Astrocyte (in vitro differentiated cells and primary cell): ENCODE data around the gene TMEM132C. TPM values are rescaled to one million over a fixed set of nuclear protein-coding genes. Genes with fewer than 3 reads are reported as not detected.

ENCODE experiments used
- DNase-seq: peaks from one replicate; pipeline ENCODE4 v3.0.0-alpha.2; 2010; ENCODE audit warnings: low read depth
- FAIRE-seq: peaks from 2 replicates; lab custom pipeline; 2011; peaks lifted over from hg19 to GRCh38; lab: Jason Lieb, UNC
- H2AFZ ChIP-seq: 2 replicates; pipeline ENCODE4 v1.6.0; 2012; ENCODE audit warnings: low read depth, low read length, inconsistent platforms
- H3K27ac ChIP-seq: 2 replicates; pipeline ENCODE4 v1.5.1; 2011; ENCODE audit warnings: low read depth, low read length, inconsistent platforms
- H3K27me3 ChIP-seq: 2 replicates; pipeline ENCODE4 v1.6.0; 2011; ENCODE audit warnings: low read length, inconsistent platforms; ENCODE audit not compliant: insufficient read depth
- H3K36me3 ChIP-seq: 2 replicates; pipeline ENCODE4 v1.5.1; 2011; ENCODE audit warnings: low read length, inconsistent platforms; ENCODE audit not compliant: insufficient read depth
- H3K4me1 ChIP-seq: 2 replicates; pipeline ENCODE4 v1.5.1; 2011; ENCODE audit warnings: low read length, inconsistent platforms; ENCODE audit not compliant: insufficient read depth
- H3K4me2 ChIP-seq: 2 replicates; pipeline ENCODE4 v1.6.0; 2012; ENCODE audit warnings: low read length, inconsistent platforms
- H3K4me3 ChIP-seq: 2 replicates; pipeline ENCODE4 v1.5.1; 2011; ENCODE audit warnings: low read depth, mild to moderate bottlenecking, low read length, inconsistent platforms; ENCODE audit not compliant: insufficient read depth
- H3K79me2 ChIP-seq: 2 replicates; pipeline ENCODE4 v1.6.0; 2012; ENCODE audit warnings: mild to moderate bottlenecking, low read length, inconsistent platforms; ENCODE audit not compliant: insufficient read depth
- H3K9ac ChIP-seq: 2 replicates; pipeline ENCODE4 v1.6.0; 2012; ENCODE audit warnings: mild to moderate bottlenecking, low read length, inconsistent platforms
- H3K9me3 ChIP-seq: 2 replicates; pipeline ENCODE4 v1.5.1; 2012; ENCODE audit warnings: low read depth, mild to moderate bottlenecking, low read length, inconsistent platforms; ENCODE audit not compliant: insufficient read depth
- H4K20me1 ChIP-seq: 2 replicates; pipeline ENCODE4 v1.6.0; 2012; ENCODE audit warnings: low read length, inconsistent platforms; ENCODE audit not compliant: insufficient read depth
- H3K27ac Mint-ChIP-seq: one replicate; pipeline ENCODE4 v1.8.0; 2021; ENCODE audit warnings: mild to moderate bottlenecking, mixed read lengths; ENCODE audit not compliant: unreplicated experiment
- H3K27me3 Mint-ChIP-seq: one replicate; pipeline ENCODE4 v1.8.0; 2021; ENCODE audit warnings: low read depth, mixed read lengths; ENCODE audit not compliant: unreplicated experiment
- H3K36me3 Mint-ChIP-seq: one replicate; pipeline ENCODE4 v1.8.0; 2021; ENCODE audit warnings: low read depth, mixed read lengths; ENCODE audit not compliant: unreplicated experiment
- H3K4me1 Mint-ChIP-seq: one replicate; pipeline ENCODE4 v1.8.0; 2021; ENCODE audit warnings: low read depth, mixed read lengths; ENCODE audit not compliant: unreplicated experiment
- H3K4me3 Mint-ChIP-seq: one replicate; pipeline ENCODE4 v1.8.0; 2021; ENCODE audit warnings: mild to moderate bottlenecking, moderate library complexity, mixed read lengths; ENCODE audit not compliant: unreplicated experiment
- H3K9me3 Mint-ChIP-seq: one replicate; pipeline ENCODE4 v1.8.0; 2021; ENCODE audit warnings: mild to moderate bottlenecking, mixed read lengths; ENCODE audit not compliant: unreplicated experiment
- EZH2 ChIP-seq: IDR thresholded peaks from 2 replicates; pipeline ENCODE4 v1.6.1; 2012; ENCODE audit warnings: mild to moderate bottlenecking, low read length, inconsistent platforms; ENCODE audit not compliant: insufficient read depth
- total RNA-seq: library from RNA; stranded (reverse); gene quantifications from 2 replicates; pipeline ENCODE4 v1.2.1, GENCODE V29; 2021
- TF ChIP-seq, protein P1 (sequence below): IDR thresholded peaks from 2 replicates; pipeline ENCODE4 v1.5.1; 2011; ENCODE audit warnings: low read depth, mild to moderate bottlenecking, inconsistent platforms, low read length, moderate library complexity; ENCODE audit not compliant: insufficient read depth

Gene TMEM132C
- total RNA-seq, 1 donor from 2014 or later: not detected

DNA sequence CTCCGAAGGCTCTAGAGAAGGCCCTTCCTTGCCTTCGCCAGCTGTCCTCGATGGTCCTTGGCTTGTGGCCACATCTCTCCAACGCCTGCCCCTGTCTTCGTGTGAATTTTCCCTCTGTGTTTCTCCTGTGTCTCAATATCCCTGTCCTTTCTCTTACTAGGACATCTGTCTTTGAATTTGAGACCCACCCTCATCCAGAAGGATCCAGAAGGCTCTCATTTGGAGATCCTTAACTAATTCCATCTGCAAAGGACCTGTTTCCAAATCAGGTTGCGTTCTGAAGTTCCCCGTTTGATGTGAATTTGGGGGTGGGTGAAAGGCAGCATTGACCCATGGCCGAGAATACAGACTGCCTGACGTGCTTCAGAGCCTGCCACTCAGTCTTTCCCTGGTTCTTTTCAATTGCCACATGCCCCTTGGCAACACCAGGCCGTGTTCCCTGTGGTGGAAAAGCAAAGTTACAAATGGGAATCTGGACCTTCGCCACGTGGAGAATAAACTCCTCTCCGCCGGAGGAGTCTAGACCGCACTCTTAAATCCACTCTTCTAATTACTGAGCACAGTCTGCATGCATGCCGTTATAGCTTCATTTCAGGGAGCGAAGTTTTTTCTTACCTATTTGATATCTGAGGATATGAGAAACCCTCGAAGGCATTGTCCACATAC lies 158.8 kb downstream of the TMEM132C start:
- no peak overlapping the region for H3K4me3 Mint-ChIP-seq
- H3K9me3 ChIP-seq: peaks cover 10% of the 10 kb centered on the region
- no peak overlapping the region for H3K27ac Mint-ChIP-seq
- H3K4me1 ChIP-seq: no peaks in the 10 kb centered on the region
- no peak overlapping the region for H2AFZ ChIP-seq
- H3K4me2 ChIP-seq: no peak overlapping the region
- H3K27me3 Mint-ChIP-seq: no peaks in the 10 kb centered on the region
- H3K36me3 Mint-ChIP-seq: no peaks in the 10 kb centered on the region
- H3K9me3 Mint-ChIP-seq: peaks cover 2% of the 10 kb centered on the region
- H3K27ac ChIP-seq: no peak overlapping the region
- no peaks in the 10 kb centered on the region for H3K4me1 Mint-ChIP-seq
- TF ChIP-seq EZH2: no peak
- TF ChIP-seq, protein P1, sequence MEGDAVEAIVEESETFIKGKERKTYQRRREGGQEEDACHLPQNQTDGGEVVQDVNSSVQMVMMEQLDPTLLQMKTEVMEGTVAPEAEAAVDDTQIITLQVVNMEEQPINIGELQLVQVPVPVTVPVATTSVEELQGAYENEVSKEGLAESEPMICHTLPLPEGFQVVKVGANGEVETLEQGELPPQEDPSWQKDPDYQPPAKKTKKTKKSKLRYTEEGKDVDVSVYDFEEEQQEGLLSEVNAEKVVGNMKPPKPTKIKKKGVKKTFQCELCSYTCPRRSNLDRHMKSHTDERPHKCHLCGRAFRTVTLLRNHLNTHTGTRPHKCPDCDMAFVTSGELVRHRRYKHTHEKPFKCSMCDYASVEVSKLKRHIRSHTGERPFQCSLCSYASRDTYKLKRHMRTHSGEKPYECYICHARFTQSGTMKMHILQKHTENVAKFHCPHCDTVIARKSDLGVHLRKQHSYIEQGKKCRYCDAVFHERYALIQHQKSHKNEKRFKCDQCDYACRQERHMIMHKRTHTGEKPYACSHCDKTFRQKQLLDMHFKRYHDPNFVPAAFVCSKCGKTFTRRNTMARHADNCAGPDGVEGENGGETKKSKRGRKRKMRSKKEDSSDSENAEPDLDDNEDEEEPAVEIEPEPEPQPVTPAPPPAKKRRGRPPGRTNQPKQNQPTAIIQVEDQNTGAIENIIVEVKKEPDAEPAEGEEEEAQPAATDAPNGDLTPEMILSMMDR: no peak
- H3K27me3 ChIP-seq: no peaks in the 10 kb centered on the region
- H4K20me1 ChIP-seq: no peaks in the 10 kb centered on the region
- DNase-seq (no peak), FAIRE-seq (no peak)
- H3K9ac ChIP-seq: no peak overlapping the region
- no peaks in the 10 kb centered on the region for H3K36me3 ChIP-seq
- no peaks in the 10 kb centered on the region for H3K79me2 ChIP-seq
- H3K4me3 ChIP-seq: no peak overlapping the region

DNA sequence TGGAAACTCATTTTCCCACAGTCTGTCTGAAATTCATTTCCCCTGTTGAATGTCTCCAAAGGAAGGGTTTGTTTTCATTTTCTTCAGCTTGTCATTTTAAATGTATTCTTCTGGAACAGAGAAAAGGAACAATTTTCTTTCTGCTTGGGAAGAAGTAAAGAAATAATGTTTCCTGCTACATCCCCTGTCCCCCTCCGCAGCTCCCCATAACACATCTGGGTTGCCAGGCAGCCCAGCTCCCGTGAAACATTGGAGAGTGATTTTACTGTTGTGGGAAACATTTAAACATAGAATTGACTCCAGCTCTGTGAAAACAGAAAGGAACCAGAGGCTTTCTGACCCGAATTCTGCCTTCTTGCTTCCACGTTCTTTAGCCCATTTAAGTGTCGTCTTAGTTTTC lies 159.5 kb downstream of the TMEM132C start:
- Histone ChIP-seq H3K4me2 (no peak overlapping the region), H3K9ac (no peak overlapping the region), H3K4me3 (no peak overlapping the region), H2AFZ (no peak overlapping the region), H3K9me3 (peaks cover 6% of the 10 kb centered on the region), H4K20me1 (no peaks in the 10 kb centered on the region), H3K36me3 (no peaks in the 10 kb centered on the region), H3K79me2 (no peaks in the 10 kb centered on the region), H3K27me3 (no peaks in the 10 kb centered on the region), H3K4me1 (no peaks in the 10 kb centered on the region), H3K27ac (no peak overlapping the region)
- H3K27ac Mint-ChIP-seq: no peak overlapping the region
- no peak for TF ChIP-seq EZH2
- TF ChIP-seq, protein P1: no peak
- no peak overlapping the region for H3K4me3 Mint-ChIP-seq
- no peaks in the 10 kb centered on the region for H3K27me3 Mint-ChIP-seq
- no peaks in the 10 kb centered on the region for H3K36me3 Mint-ChIP-seq
- no peaks in the 10 kb centered on the region for H3K4me1 Mint-ChIP-seq
- DNase-seq (no peak), FAIRE-seq (no peak)
- H3K9me3 Mint-ChIP-seq: peaks cover 2% of the 10 kb centered on the region

DNA sequence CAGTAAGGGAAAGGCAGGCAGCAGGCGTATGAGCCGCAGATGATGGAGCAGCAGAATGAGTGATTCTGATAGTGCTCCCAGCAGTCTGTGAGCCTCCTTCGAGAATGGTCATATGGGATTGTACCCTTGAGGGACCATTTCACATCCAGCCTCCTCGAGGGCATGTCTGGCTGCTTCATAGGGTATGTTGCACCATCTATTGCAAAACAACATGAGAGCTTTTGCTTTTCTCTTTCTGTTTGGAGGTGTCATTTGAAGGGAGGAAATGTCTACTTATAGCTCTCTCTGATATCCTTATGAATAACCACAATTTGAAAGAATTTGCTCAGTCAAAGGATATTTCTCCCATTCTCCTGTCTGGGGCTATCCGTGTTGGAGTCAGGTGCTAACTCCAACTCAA lies 172.8 kb downstream of the TMEM132C start:
- H3K4me1 Mint-ChIP-seq: no peaks in the 10 kb centered on the region
- no peak overlapping the region for H2AFZ ChIP-seq

More for the DNA sequence above, 172.8 kb downstream of the TMEM132C start:
- H3K27ac Mint-ChIP-seq: no peak overlapping the region
- Histone ChIP-seq H3K4me3 (no peak overlapping the region), H4K20me1 (no peaks in the 10 kb centered on the region), H3K9ac (no peak overlapping the region), H3K4me2 (no peak overlapping the region), H3K27me3 (no peaks in the 10 kb centered on the region), H3K9me3 (no peaks in the 10 kb centered on the region), H3K36me3 (no peaks in the 10 kb centered on the region), H3K79me2 (no peaks in the 10 kb centered on the region), H3K27ac (no peak overlapping the region), H3K4me1 (no peaks in the 10 kb centered on the region)
- FAIRE-seq: no peak
- no peak overlapping the region for H3K4me3 Mint-ChIP-seq
- H3K36me3 Mint-ChIP-seq: no peaks in the 10 kb centered on the region
- H3K9me3 Mint-ChIP-seq: peaks cover 2% of the 10 kb centered on the region
- TF ChIP-seq, protein P1: no peak
- TF ChIP-seq EZH2: no peak
- H3K27me3 Mint-ChIP-seq: no peaks in the 10 kb centered on the region
- DNase-seq: no peak
